GM18868 (cell line): ENCODE measurements around the gene SENP8.

Source experiments
- ATAC-seq: cut with Tn5 transposase; IDR thresholded peaks from one replicate; pipeline ENCODE4 v1.9.1; 2021; ENCODE audit warnings: mild to moderate bottlenecking, moderate library complexity; ENCODE audit not compliant: unreplicated experiment

Gene SENP8

DNA sequence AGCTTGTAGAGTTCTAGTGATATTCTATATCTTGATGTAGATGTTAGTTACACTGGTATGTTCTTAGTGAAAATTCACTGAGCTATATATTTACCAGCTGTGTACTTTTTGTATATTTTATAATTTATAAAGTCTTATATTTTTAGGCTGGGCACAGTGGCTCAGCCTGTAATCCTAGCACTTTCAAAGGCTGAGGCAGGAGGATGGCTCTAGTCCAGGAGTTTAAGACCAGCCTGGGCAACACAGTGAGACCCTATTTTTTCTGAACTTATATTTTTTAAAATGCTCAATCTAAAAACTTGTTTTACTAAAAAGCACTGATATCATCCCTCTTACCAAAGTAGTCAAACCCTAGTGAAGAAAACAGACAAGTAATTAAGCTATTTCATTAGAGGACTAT, 5.4 kb upstream of the SENP8 start:
- ATAC-seq = no peak

- ATAC-seq = no peak
These were observed 4.7 kb upstream of the SENP8 start for GRCh38 chr15:72113347-72114031.

- no peak for ATAC-seq
These were observed 1.3 kb upstream of the SENP8 start for GRCh38 chr15:72116731-72117485.

GRCh38 chr15:72117486-72118016, 652 bp upstream of the SENP8 start:
- ATAC-seq = peak; percentile 69

DNA sequence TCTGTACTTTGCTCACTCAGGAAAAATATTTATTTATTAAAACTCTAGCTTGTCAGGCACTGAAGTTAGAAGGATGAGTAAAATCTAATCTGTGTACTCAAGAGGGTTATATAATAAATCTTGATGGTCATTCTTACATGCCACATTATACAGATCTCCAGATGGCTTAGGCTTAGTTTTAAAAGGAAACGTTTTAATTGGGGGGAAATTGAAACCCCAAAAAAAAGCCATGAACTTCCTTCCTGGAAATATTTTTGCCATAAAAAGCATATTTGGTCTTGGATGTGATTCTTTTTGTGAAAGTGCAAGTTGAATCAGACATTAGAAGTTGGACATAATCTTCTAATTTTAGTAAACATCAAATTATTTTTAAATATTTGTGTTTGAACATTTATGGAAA, 6.0 kb downstream of the SENP8 start:
- ATAC-seq = no peak

DNA sequence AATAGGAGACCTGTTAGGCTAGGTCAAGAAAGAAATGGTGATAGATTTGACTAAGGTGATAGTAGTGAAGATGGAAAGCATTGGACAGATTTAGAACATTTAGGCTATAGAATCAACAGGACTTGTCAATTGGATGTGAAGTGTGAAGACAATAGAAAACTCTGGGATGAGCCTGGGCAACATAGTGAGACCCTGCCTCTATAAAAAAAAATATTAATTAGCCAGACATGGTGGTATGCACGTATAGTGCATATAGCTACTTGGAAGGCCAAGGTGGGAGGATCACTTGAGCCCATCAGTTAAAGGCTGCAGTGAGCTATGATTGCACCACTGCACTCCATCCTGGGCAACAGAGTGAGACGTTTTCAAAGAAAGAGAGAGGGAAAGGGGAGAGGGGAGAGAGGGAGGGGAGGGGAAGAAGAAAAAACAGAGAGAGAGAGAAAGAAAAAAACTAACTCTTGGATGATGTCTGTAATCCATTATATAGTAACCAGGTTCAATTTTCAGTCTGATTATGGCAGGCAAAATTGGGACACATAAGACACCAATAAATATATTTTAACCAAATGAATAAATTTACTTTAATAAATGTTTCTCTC, 9.6 kb downstream of the SENP8 start:
- no peak for ATAC-seq

DNA sequence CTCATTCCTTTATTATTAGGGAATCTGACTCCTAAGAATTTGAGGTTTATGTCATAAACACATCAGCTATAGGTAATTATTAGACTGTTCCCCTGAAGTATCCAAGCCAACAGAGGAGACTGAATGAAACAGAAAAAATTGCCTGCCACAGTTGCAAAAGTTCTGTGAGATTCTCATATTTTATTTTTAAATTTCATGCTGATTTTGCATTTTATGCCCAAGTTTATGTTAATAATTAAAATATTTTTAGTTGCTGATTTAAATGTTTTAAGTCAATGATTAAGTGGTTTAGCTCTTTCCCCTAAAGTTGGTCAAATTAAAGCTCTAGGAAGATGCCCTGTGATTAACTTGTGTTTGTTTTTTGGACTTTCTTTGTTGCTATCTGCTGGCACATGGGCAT, 10.2 kb downstream of the SENP8 start:
- no peak for ATAC-seq

GRCh38 chr15:72130272-72130671, 12.1 kb downstream of the SENP8 start:
- ATAC-seq = no peak

GRCh38 chr15:72131922-72132321, 13.7 kb downstream of the SENP8 start:
- ATAC-seq = no peak

GRCh38 chr15:72133211-72133610, 15.0 kb downstream of the SENP8 start:
- ATAC-seq = no peak

DNA sequence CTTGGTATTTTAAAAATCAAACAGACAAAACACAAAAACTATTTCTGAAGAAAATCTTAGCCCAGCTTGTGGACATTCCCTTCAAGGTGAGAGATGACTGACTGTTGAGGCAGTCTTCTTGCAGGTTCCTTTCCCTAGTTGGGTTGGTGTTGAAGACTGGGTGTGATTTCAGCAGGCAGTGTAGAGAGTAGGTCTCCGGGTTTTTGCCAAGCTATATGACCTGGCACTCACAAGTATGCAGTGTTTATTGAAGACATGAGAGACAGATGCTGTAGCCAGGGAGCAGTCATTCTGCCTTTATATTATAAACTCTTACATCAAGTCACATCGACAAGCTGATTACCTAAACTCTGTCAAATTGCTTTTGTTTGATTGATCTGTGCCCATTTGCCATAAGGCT, 17.5 kb downstream of the SENP8 start:
- no peak for ATAC-seq

DNA sequence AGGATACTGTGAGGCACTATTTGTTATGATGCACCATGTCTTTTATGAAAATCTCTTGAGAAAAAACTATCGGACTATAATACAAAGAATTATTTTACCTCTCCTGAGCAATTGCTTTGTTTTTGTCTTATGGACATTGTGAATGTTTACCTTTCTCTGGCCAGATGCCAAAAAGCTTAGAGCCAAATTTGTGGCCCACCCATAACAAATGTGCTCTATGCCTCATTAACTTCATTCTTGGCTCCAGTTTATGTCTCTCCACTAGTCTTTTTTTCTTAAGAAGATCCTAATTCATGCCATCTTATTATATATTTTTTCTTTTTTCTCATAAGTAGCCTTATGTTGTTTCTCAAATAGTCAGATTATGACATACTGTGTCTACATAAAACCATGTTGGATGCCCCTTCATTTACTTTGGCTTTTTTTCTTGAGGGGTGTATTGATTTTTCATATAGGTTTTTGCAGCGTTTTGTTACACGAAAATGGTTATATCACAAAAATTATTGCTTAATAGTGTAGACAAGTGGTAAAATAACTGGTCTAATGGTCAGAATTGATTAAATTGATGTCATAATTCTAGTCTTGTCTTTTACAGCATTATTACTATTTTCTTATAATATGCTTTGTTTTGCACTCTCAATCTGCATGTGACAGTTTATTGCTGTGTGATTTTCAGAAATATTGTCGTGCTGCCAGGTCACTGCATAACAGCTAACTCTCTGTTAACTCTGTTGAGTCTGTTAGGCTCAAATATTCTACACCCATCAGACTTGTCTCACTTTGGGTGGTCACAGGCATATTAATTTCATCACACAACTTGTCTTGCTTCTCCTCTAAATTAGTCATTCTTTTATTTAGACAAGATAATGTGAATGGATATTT, 18.2 kb downstream of the SENP8 start:
- no peak for ATAC-seq

DNA sequence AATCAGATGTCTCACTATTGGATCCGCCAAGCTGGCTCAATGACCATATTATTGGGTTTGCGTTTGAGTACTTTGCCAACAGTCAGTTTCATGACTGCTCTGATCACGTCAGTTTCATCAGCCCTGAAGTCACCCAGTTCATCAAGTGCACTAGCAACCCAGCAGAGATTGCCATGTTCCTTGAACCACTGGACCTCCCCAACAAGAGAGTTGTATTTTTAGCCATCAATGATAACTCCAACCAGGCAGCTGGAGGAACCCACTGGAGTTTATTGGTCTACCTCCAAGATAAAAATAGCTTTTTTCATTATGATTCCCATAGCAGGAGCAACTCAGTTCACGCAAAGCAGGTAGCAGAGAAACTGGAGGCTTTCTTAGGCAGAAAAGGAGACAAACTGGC, 21.5 kb downstream of the SENP8 start:
- ATAC-seq = no peak

GRCh38 chr15:72140088-72140487, 21.9 kb downstream of the SENP8 start:
- no peak for ATAC-seq

DNA sequence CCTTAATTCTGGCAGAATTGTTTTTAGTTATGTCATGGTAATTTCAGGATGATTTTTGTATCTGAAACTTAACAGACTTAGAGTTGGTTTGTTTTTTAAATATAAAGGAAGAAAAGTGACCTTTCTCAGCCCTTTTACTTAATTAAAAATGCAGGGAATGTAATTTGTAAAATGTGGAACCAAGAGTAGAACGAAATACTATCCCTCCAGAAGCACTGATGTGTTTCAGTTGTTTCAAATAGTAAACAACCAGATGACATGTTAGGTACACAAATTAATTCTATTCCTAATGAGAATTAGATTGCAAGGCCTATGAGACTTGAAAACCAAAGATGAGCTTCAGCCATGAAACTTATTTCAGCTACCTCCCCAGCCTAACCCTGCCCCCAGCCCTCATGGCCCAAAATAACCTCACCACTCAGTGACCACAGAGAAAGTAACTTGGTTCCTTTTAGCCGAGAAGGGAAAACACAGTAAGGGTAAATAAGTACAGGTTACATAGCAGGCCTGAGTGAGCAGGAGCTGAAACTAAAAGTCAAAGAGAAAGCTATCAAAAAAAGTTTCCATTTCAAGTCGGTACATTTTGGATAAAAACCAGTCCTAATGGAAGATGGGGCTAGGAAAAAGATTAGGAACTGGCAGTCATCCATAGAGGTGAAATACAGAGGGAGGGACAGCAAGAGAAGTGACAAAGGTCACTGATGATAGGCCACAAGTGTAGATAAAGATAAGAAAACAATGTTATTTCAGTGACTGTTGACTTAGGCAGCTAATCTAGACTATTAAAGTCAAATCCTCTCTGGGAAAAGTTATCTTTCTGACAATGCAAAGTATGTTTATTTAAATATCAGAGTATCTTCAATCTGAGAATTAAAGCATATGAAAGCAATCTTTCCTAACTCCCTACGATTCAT, 23.2 kb downstream of the SENP8 start:
- ATAC-seq = peak; percentile 99

DNA sequence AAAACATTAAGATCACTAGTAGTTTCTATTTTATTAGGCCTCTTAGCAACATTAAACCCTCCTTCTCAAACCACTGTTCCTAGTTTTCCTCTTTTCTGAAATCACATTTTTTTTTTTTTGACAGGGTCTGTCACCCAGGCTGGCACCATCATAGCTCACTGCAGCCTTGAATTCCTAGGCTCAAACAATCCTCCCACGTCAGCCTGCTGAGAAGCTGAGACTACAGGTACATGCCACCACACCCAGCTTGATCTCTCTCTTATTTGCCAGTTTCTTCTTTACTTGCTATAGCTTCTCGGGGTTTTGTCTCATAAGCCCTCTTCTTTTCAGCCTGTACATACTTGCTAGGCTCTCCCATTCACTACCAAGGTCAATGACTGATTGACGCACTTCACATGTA, 28.0 kb downstream of the SENP8 start:
- no peak for ATAC-seq

- ATAC-seq = no peak
These were observed 28.7 kb downstream of the SENP8 start for GRCh38 chr15:72146934-72147333.

GRCh38 chr15:72147418-72147817, 29.2 kb downstream of the SENP8 start:
- ATAC-seq = no peak

- no peak for ATAC-seq
These were observed 35.2 kb downstream of the SENP8 start for GRCh38 chr15:72153269-72154000.
